Measurements from ENCODE around the gene DNAJC28. TPM values are rescaled to one million over a fixed set of nuclear protein-coding genes. Genes with fewer than 3 reads are reported as not detected.
A peak's percentile ranks its signal among the peaks of the same experiment; 100 is the strongest.

The DNAJC28 gene
- total RNA-seq = 10 to 100 TPM in 1 of 10 donors, 1 to 10 TPM in 9; 4.5 to 10.1 (median 6.9) TPM
- polyA plus RNA-seq = 1 to 10 TPM; 2.2 to 4.2 TPM
- long read RNA-seq, donor 1, partial matches to known transcripts = 0 of 1 reads
- long read RNA-seq, donor 1, other reads (novel, unspliced or antisense) = 0 of 1 reads
- long read RNA-seq, donor 2, partial matches to known transcripts = 0 of 5 reads
- long read RNA-seq, donor 2, other reads (novel, unspliced or antisense) = 2 of 5 reads
- long read RNA-seq, donor 3, transcript DNAJC28-202 (2 exons, 1,354 nt) = major isoform, 5 of 9 reads
- long read RNA-seq, donor 3, partial matches to known transcripts = 0 of 9 reads
- long read RNA-seq, donor 3, other reads (novel, unspliced or antisense) = 4 of 9 reads

- H3K4me3 ChIP-seq = peak within 1 kb of the TSS; percentile 54 to 87 (median 76)
- peak within 1 kb of the TSS; percentile 11 to 92 (median 87) for H3K27ac ChIP-seq
- H3K9me3 ChIP-seq = no peaks in the 10 kb centered on the region
- intact Hi-C loops (cut with DNase I) = no loop called here
- peaks cover 0 to 15% (median 10%) of the 10 kb centered on the region in 9 donors for H3K4me1 ChIP-seq
- ATAC-seq = peak; percentile 98 to 100 (median 99)
- peak; percentile 95 for DNase-seq
- H3K36me3 ChIP-seq = peaks cover 0 to 9% (median 0%) of the 10 kb centered on the region in 9 donors
- WGBS, 2 donors = 0 to 1% methylated on average over 52 of the region's 52 CpGs
- no peak for TF ChIP-seq CTCF (IDR thresholded peaks at IDR 0.05)
- H3K27me3 ChIP-seq = no peaks in the 10 kb centered on the region
Measured at GRCh38 chr21:33491373-33492102, at the start of gene DNAJC28. TSS of gene DNAJC28 (minus strand) at chr21:33491716. CDS start at chr21:33489393, 2,323 bp downstream.

- DNase-seq (no peak), ATAC-seq (no peak)
- 54% methylated on average over 19 of the region's 19 CpGs for WGBS, 2 donors
- Histone ChIP-seq H3K27me3 (no peaks in the 10 kb centered on the region), H3K4me3 (peak overlapping the region; percentile 73 to 85 (median 78)), H3K9me3 (no peaks in the 10 kb centered on the region), H3K36me3 (peaks cover 0 to 33% (median 26%) of the 10 kb centered on the region in 9 donors), H3K4me1 (peaks cover 0 to 39% (median 34%) of the 10 kb centered on the region in 9 donors), H3K27ac (peak overlapping the region; percentile 83 to 100 (median 99))
- no peak for TF ChIP-seq CTCF (IDR thresholded peaks at IDR 0.05)
- intact Hi-C loops (cut with DNase I) = loop anchor here in 3 of 10 donors (5.0 kb wide), 2 partner anchors 46 to 64 kb away; partner anchors contain the start of genes DONSON (in 2 of the 3) and TMEM50B (in 1 of the 3)
Measured at GRCh38 chr21:33541105-33541711, 49.7 kb upstream of the DNAJC28 start.

DNA sequence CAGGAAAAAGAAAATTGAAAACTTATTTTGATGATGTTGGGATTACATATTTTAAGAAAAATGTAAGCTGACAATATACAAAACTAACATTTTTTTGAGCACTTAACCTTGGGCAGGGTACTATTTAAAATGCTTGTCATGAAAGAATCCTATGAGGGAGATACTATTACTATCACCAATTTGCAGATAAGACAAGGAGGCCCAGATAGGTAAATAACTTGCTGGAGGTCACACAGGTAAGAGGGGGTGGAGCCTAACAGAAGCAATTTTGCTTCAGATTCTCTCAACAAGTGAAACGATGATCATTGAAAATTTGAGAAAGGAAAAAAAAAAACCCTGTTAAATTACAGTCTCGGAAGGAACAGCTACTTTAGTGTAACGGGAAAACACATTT lies 49.2 kb upstream of the DNAJC28 start:
- no peak for TF ChIP-seq CTCF (IDR thresholded peaks at IDR 0.05)
- WGBS, 2 donors = 84 to 85% methylated on average over 3 of the region's 3 CpGs

GRCh38 chr21:33539616-33540015 lies 48.1 kb upstream of the DNAJC28 start:
- H3K9me3 ChIP-seq = no peaks in the 10 kb centered on the region
- ATAC-seq (no peak), DNase-seq (no peak)
- no peak for TF ChIP-seq CTCF (IDR thresholded peaks at IDR 0.05)
- H3K27me3 ChIP-seq = no peaks in the 10 kb centered on the region
- peaks cover 0 to 23% (median 18%) of the 10 kb centered on the region in 9 donors for H3K4me1 ChIP-seq
- H3K4me3 ChIP-seq = no peak overlapping the region
- peaks cover 0 to 47% (median 31%) of the 10 kb centered on the region in 9 donors for H3K36me3 ChIP-seq
- no peak overlapping the region for H3K27ac ChIP-seq
- WGBS, 2 donors = 83 to 87% methylated on average over 4 of the region's 4 CpGs
- intact Hi-C loops (cut with DNase I) = loop anchor here in 3 of 10 donors (5.0 kb wide), 2 partner anchors 48 to 62 kb away; partner anchors contain the start of genes DONSON (in 2 of the 3) and TMEM50B (in 1 of the 3)

More for the DNA sequence above, 49.2 kb upstream of the DNAJC28 start:
- peak overlapping the region in 6 of 10 donors; percentile 83 to 100 (median 99) for H3K27ac ChIP-seq
- ATAC-seq = no peak
- intact Hi-C loops (cut with DNase I) = loop anchor here in 3 of 10 donors (5.0 kb wide), 2 partner anchors 47 to 63 kb away; partner anchors contain the start of genes DONSON (in 2 of the 3) and TMEM50B (in 1 of the 3)
- peaks cover 0 to 36% (median 28%) of the 10 kb centered on the region in 9 donors for H3K36me3 ChIP-seq
- H3K4me3 ChIP-seq = peak overlapping the region in 6 of 10 donors; percentile 73 to 80 (median 76)
- no peaks in the 10 kb centered on the region for H3K9me3 ChIP-seq
- DNase-seq = no peak
- H3K27me3 ChIP-seq = no peaks in the 10 kb centered on the region
- peaks cover 0 to 34% (median 29%) of the 10 kb centered on the region in 9 donors for H3K4me1 ChIP-seq

Measured in heart right ventricle (tissue), 16 donors.